HFFc6 (cell line): ENCODE data around the gene NOC4L. TPM values are rescaled to one million over a fixed set of nuclear protein-coding genes. Genes with fewer than 3 reads are reported as not detected.

ENCODE experiments used
- DNase-seq: peaks from one replicate; pipeline ENCODE4 v3.0.0-alpha.2; 2018
- H3K27ac Mint-ChIP-seq: 2 replicates; pipeline ENCODE4 v1.8.0; 2020; ENCODE audit warnings: mild to moderate bottlenecking, mixed read lengths
- H3K27me3 Mint-ChIP-seq: 2 replicates; pipeline ENCODE4 v1.8.0; 2021; ENCODE audit warnings: mild to moderate bottlenecking, moderate library complexity, mixed read lengths; ENCODE audit not compliant: insufficient read depth
- H3K36me3 Mint-ChIP-seq: 2 replicates; pipeline ENCODE4 v1.8.0; 2021; ENCODE audit warnings: low read depth, mixed read lengths
- H3K4me1 Mint-ChIP-seq: 2 replicates; pipeline ENCODE4 v1.8.0; 2020; ENCODE audit warnings: low read depth, mixed read lengths
- H3K4me3 Mint-ChIP-seq: 2 replicates; pipeline ENCODE4 v1.8.0; 2020; ENCODE audit warnings: mild to moderate bottlenecking, moderate library complexity, mixed read lengths
- H3K9me3 Mint-ChIP-seq: 2 replicates; pipeline ENCODE4 v1.8.0; 2020; ENCODE audit warnings: mild to moderate bottlenecking, mixed read lengths
- total RNA-seq, 6 experiments: library from RNA; stranded (reverse); fragmentation: NEBNext Ultra II Directional; extraction: Animal tissue kit (Norgen Biotek cat#: 25700); gene quantifications; 2 replicates in 1 of 6; 3 replicates in 5 of 6; pipeline ENCODE4 v1.2.3, GENCODE V29; 2021
- TF ChIP-seq, protein P1 (sequence below): fragments of 200-600 bp; sonication (generic); IDR thresholded peaks from 2 replicates; pipeline ENCODE4 v1.5.0; 2021; ENCODE audit warnings: antibody characterized with exemption, mild to moderate bottlenecking

The NOC4L gene
- total RNA-seq, 6 experiments from 2014 or later, result 25.8 to 33.5 (median 31.3) TPM

DNA sequence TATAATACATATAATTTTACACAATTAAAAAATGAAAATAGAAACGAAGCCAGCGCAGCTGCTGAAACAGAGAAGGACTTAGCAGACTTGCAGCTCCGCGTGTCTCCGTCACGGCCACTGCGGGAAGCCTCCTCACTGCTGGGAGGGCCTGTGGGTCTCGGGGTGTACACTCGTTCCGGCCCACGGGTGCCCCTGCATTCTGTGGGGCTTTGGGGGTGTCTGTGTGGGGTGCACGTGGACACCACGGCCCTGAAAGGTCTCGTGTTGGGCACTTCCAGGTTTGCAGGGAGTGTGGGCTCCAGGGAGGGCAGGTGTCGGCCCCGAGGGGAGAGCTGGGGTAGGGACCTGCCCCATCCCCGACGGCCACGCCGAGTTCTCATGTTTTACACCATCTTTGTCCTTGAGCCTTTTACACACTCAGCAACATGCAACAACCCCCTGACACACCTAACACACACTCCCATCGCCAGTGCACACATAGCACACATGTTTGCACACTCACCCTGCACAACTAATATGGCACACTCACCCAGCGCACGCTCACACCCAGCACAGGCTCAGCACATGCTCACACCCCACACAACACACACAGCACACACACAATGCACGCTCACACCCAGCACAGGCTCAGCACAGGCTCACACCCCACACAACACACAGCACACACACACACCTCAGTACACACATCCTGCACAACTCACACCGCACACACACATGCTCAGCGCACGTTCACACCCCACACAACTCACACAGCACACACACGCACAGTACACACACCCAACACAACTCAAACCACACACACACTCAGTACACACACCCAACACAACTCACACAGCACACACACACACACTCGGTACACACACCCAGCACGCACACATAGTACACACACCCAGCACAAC is 36.6 kb downstream of the NOC4L start:
- Mint-ChIP-seq H3K27me3 (peaks cover 26% of the 10 kb centered on the region), H3K27ac (no peak overlapping the region), H3K4me1 (no peaks in the 10 kb centered on the region), H3K36me3 (no peaks in the 10 kb centered on the region), H3K4me3 (no peak overlapping the region), H3K9me3 (no peaks in the 10 kb centered on the region)
- no peak for DNase-seq
- TF ChIP-seq, protein P1, sequence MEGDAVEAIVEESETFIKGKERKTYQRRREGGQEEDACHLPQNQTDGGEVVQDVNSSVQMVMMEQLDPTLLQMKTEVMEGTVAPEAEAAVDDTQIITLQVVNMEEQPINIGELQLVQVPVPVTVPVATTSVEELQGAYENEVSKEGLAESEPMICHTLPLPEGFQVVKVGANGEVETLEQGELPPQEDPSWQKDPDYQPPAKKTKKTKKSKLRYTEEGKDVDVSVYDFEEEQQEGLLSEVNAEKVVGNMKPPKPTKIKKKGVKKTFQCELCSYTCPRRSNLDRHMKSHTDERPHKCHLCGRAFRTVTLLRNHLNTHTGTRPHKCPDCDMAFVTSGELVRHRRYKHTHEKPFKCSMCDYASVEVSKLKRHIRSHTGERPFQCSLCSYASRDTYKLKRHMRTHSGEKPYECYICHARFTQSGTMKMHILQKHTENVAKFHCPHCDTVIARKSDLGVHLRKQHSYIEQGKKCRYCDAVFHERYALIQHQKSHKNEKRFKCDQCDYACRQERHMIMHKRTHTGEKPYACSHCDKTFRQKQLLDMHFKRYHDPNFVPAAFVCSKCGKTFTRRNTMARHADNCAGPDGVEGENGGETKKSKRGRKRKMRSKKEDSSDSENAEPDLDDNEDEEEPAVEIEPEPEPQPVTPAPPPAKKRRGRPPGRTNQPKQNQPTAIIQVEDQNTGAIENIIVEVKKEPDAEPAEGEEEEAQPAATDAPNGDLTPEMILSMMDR, result no peak

GRCh38 chr12:132181570-132182200 is 37.4 kb downstream of the NOC4L start:
- Mint-ChIP-seq H3K27me3 (peaks cover 24% of the 10 kb centered on the region), H3K27ac (no peak overlapping the region), H3K9me3 (no peaks in the 10 kb centered on the region), H3K4me3 (no peak overlapping the region), H3K4me1 (no peaks in the 10 kb centered on the region), H3K36me3 (no peaks in the 10 kb centered on the region)
- no peak for DNase-seq
- TF ChIP-seq, protein P1, result no peak

GRCh38 chr12:132182206-132182710 is 38.0 kb downstream of the NOC4L start:
- Mint-ChIP-seq H3K4me1 (no peaks in the 10 kb centered on the region), H3K4me3 (no peak overlapping the region), H3K27ac (no peak overlapping the region), H3K36me3 (no peaks in the 10 kb centered on the region), H3K27me3 (peaks cover 19% of the 10 kb centered on the region), H3K9me3 (no peaks in the 10 kb centered on the region)
- DNase-seq, result no peak
- TF ChIP-seq, protein P1, result no peak

DNA sequence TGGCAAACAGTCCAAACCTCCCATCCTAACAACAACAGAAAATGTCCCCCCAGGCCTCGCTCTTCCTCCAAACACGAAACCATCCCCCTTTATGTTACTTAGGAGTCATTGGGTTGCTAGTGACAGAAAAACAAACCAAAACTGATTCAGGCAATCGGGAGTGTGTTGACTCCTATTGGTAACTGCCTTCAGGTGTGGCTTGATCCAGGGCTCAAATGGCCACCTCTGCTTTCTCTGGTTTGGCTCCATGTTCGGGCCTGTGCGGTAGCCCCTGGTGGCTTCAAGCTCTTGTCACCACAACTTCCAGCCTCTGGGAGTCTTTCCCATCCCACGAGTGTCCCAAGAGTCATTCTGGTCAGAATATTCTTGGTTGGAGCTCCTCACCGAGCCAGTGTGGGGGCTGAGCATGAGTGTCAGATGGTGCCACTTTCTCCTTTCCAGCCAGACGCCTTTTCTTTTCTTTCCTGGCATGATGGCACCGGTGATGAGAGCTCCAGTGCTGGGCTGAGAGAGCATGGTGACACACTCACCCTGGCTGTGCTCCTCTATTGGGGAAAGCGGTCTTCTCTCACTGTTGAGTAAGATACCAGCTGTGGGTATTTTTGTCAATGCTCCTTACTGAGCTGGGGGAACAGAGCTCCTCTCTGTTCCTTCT is 38.6 kb downstream of the NOC4L start:
- Mint-ChIP-seq H3K4me1 (no peaks in the 10 kb centered on the region), H3K36me3 (no peaks in the 10 kb centered on the region), H3K9me3 (no peaks in the 10 kb centered on the region), H3K27ac (no peak overlapping the region), H3K27me3 (peaks cover 19% of the 10 kb centered on the region), H3K4me3 (no peak overlapping the region)
- DNase-seq, result no peak
- TF ChIP-seq, protein P1, result no peak

DNA sequence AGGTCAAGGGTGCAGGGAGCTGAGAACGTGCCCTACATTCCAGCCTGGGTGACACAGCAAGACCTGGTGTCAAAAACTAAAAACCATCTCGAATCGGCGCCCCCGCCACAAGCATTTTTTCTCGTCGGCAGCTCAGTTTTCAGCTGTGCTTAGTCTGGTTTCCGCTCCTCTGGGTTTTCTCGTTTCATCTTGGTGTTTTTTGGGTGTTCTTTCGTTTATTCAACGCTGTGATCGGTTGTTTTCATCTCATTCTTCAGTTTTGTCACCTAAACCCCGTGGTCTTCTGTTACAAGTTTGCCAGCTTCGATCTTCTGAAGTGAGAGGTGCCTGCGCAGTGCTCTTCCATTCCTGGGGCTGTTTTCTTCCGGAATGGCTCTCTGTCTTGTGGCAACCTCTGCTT is 41.4 kb downstream of the NOC4L start:
- Mint-ChIP-seq H3K4me1 (peaks cover 7% of the 10 kb centered on the region), H3K27me3 (peaks cover 11% of the 10 kb centered on the region), H3K36me3 (no peaks in the 10 kb centered on the region), H3K4me3 (no peak overlapping the region), H3K9me3 (no peaks in the 10 kb centered on the region), H3K27ac (no peak overlapping the region)
- DNase-seq, result no peak
- TF ChIP-seq, protein P1, result no peak
